Smooth muscle cell (in vitro differentiated cells): ENCODE data around the gene AGMO. TPM values are rescaled to one million over a fixed set of nuclear protein-coding genes. Genes with fewer than 3 reads are reported as not detected.

Experiments used
- DNase-seq: peaks from one replicate; lab custom pipeline; 2025; ENCODE audit not compliant: unreplicated experiment; lab: John Stamatoyannopoulos, UW
- H2AFZ ChIP-seq: fragments of 200-600 bp; sonication (generic); 2 replicates; pipeline ENCODE4 v1.6.0; 2016; ENCODE audit warnings: antibody characterized with exemption, low read depth, mild to moderate bottlenecking
- H3F3A ChIP-seq: fragments of 200-600 bp; sonication (generic); 2 replicates; pipeline ENCODE4 v1.6.0; 2017; ENCODE audit warnings: antibody characterized with exemption, low read depth
- H3K27ac ChIP-seq: fragments of 200-600 bp; sonication (generic); 2 replicates; pipeline ENCODE4 v1.5.1; 2016; ENCODE audit warnings: low read depth, mild to moderate bottlenecking
- H3K27me3 ChIP-seq: fragments of 200-600 bp; sonication (generic); 2 replicates; pipeline ENCODE4 v1.6.1; 2016; ENCODE audit warnings: low read depth, mild to moderate bottlenecking
- H3K36me3 ChIP-seq: fragments of 200-600 bp; sonication (generic); 2 replicates; pipeline ENCODE4 v1.5.1; 2016; ENCODE audit warnings: low read depth
- H3K4me1 ChIP-seq: fragments of 200-600 bp; sonication (generic); 2 replicates; pipeline ENCODE4 v1.5.1; 2016; ENCODE audit warnings: low read depth
- H3K4me2 ChIP-seq: fragments of 200-600 bp; sonication (generic); 2 replicates; pipeline ENCODE4 v1.6.0; 2016; ENCODE audit warnings: mild to moderate bottlenecking
- H3K4me3 ChIP-seq: fragments of 200-600 bp; sonication (generic); 2 replicates; pipeline ENCODE4 v1.5.1; 2016; ENCODE audit warnings: mild to moderate bottlenecking
- H3K79me2 ChIP-seq: fragments of 200-600 bp; sonication (generic); 2 replicates; pipeline ENCODE4 v1.6.0; 2016; ENCODE audit warnings: low read depth, mild to moderate bottlenecking
- H3K9ac ChIP-seq: fragments of 200-600 bp; sonication (generic); 2 replicates; pipeline ENCODE4 v1.6.0; 2016; ENCODE audit warnings: low read depth
- H3K9me3 ChIP-seq: fragments of 200-600 bp; sonication (generic); replicated peaks from 2 replicates; pipeline ENCODE4 v1.5.1; 2016; ENCODE audit warnings: low read depth
- H4K20me1 ChIP-seq: fragments of 200-600 bp; sonication (generic); 2 replicates; pipeline ENCODE4 v1.6.0; 2016; ENCODE audit warnings: low read depth
- CTCF ChIP-seq: fragments of 200-600 bp; sonication (generic); IDR thresholded peaks from 2 replicates; pipeline ENCODE4 v1.5.1; 2017; ENCODE audit warnings: borderline replicate concordance, mild to moderate bottlenecking, antibody characterized with exemption; ENCODE audit not compliant: insufficient read depth, poor library complexity, severe bottlenecking
- WGBS: methylation state at CpG from one replicate; pipeline ENCODE4 v1.1.7; 2016; ENCODE audit warnings: low lambda C conversion rate; 5-methylcytosine and 5-hydroxymethylcytosine counted together
- polyA plus RNA-seq: library from polyadenylated mRNA; unstranded; fragments of >200 nt; fragmentation: Nextera tagmentation; extraction: Ambion mirVana; gene quantifications from 2 replicates; pipeline ENCODE4 v1.2.1, GENCODE V29; 2016
- total RNA-seq: library from RNA; depleted of rRNA; stranded (reverse); fragments of >200 nt; gene quantifications from 2 replicates; pipeline ENCODE4 v1.2.3, GENCODE V29; 2014

AGMO gene
- total and polyA plus RNA-seq, 2 experiments from 2014 or later, result 0.27 to 0.50 TPM

GRCh38 chr7:15167912-15168311, 393.9 kb downstream of the AGMO start:
- H3F3A ChIP-seq, result no peaks in the 10 kb centered on the region
- no peaks in the 10 kb centered on the region for H3K9me3 ChIP-seq
- no peaks in the 10 kb centered on the region for H3K27me3 ChIP-seq
- TF ChIP-seq CTCF, result no peak
- no peak for DNase-seq
- no peak overlapping the region for H2AFZ ChIP-seq
- no peak overlapping the region for H3K4me2 ChIP-seq
- no peak overlapping the region for H3K9ac ChIP-seq
- H4K20me1 ChIP-seq, result no peaks in the 10 kb centered on the region
- no peak overlapping the region for H3K27ac ChIP-seq
- no peaks in the 10 kb centered on the region for H3K79me2 ChIP-seq
- WGBS, result 90% methylated on average over 3 of the region's 3 CpGs
- H3K4me1 ChIP-seq, result no peaks in the 10 kb centered on the region
- no peak overlapping the region for H3K4me3 ChIP-seq
- H3K36me3 ChIP-seq, result no peaks in the 10 kb centered on the region

- no peak for DNase-seq
- TF ChIP-seq CTCF, result no peak
- no peaks in the 10 kb centered on the region for H3K79me2 ChIP-seq
Observed at GRCh38 chr7:15166620-15167019, 395.2 kb downstream of the AGMO start.

GRCh38 chr7:15159261-15159660, 402.6 kb downstream of the AGMO start:
- no peaks in the 10 kb centered on the region for H3K27me3 ChIP-seq
- no peaks in the 10 kb centered on the region for H3K79me2 ChIP-seq
- 0% methylated on average over 1 of the region's 1 CpG for WGBS
- no peaks in the 10 kb centered on the region for H4K20me1 ChIP-seq
- no peak overlapping the region for H3K9ac ChIP-seq
- no peak for DNase-seq
- TF ChIP-seq CTCF, result no peak
- peak overlapping the region; percentile 1 for H2AFZ ChIP-seq
- H3K9me3 ChIP-seq, result no peaks in the 10 kb centered on the region
- H3K27ac ChIP-seq, result no peak overlapping the region
- no peak overlapping the region for H3K4me3 ChIP-seq
- H3K4me1 ChIP-seq, result no peaks in the 10 kb centered on the region
- H3F3A ChIP-seq, result no peaks in the 10 kb centered on the region
- no peaks in the 10 kb centered on the region for H3K36me3 ChIP-seq
- no peak overlapping the region for H3K4me2 ChIP-seq

More at GRCh38 chr7:15166620-15167019, 395.2 kb downstream of the AGMO start:
- WGBS, result 97% methylated on average over 1 of the region's 1 CpG
- Histone ChIP-seq H3K27ac (no peak overlapping the region), H2AFZ (no peak overlapping the region), H3K4me3 (no peak overlapping the region), H3K9ac (no peak overlapping the region), H3K27me3 (no peaks in the 10 kb centered on the region), H3K36me3 (no peaks in the 10 kb centered on the region), H3K4me2 (no peak overlapping the region), H3K4me1 (no peaks in the 10 kb centered on the region), H4K20me1 (no peaks in the 10 kb centered on the region), H3F3A (no peaks in the 10 kb centered on the region), H3K9me3 (no peaks in the 10 kb centered on the region)

GRCh38 chr7:15158141-15158810, 403.5 kb downstream of the AGMO start:
- TF ChIP-seq CTCF, result no peak
- no peaks in the 10 kb centered on the region for H3K9me3 ChIP-seq
- no peak overlapping the region for H3K27ac ChIP-seq
- H3F3A ChIP-seq, result no peaks in the 10 kb centered on the region
- H3K27me3 ChIP-seq, result no peaks in the 10 kb centered on the region
- no peaks in the 10 kb centered on the region for H3K4me1 ChIP-seq
- DNase-seq, result no peak
- H3K4me2 ChIP-seq, result no peak overlapping the region
- WGBS, result 70% methylated on average over 3 of the region's 3 CpGs
- H3K9ac ChIP-seq, result no peak overlapping the region
- H3K4me3 ChIP-seq, result no peak overlapping the region
- H4K20me1 ChIP-seq, result no peaks in the 10 kb centered on the region
- H2AFZ ChIP-seq, result no peak overlapping the region
- H3K79me2 ChIP-seq, result no peaks in the 10 kb centered on the region
- H3K36me3 ChIP-seq, result no peaks in the 10 kb centered on the region
